ENCODE results near the gene LAP3.

LAP3 gene

DNA sequence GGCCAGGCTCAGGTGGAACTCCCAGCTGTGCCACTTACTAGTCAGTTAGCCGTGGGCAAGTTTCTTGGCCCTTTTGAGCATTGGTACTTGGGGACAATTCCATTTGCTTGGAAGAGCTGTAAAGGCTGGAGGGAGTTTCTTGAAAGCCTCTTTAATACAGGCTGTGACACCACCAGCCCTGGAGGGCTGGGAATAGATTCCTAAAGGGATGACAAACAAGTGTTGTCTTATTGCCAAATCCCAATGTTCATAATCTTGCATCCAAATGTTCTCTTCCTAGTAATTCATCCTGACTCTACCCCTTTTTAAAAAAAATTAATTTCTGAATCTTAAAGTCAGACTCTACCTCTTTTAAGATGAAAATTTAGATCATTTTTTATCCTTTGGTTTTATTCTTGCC, 22.8 kb downstream of the LAP3 start:
- Histone ChIP-seq H3K79me1 (ENCODE audit: low read depth, low read length) (no peaks in the 10 kb centered on the region), H2BK5ac (ENCODE audit: low read length) (no peak overlapping the region), H4K91ac (ENCODE audit: low read depth, low read length, poor library complexity) (no peak overlapping the region), H3K18ac (ENCODE audit: low read length) (no peak overlapping the region), H4K8ac (ENCODE audit: low read depth, low read length) (no peak overlapping the region), H2AK5ac (ENCODE audit: low read depth, low read length) (no peak overlapping the region), H3K4me2 (ENCODE audit: insufficient read depth, low read length, poor library complexity, severe bottlenecking) (no peak overlapping the region), H3K9me3 (replicated peaks in 1 of 2; ENCODE audit: control insufficient read depth in 2 of 2, insufficient read depth in 1 of 2, low read depth in 1 of 2, low read length in 2 of 2) (no peaks in the 10 kb centered on the region), H3K4me1 (ENCODE audit: control insufficient read depth in 2 of 2, insufficient read depth in 1 of 2, low read depth in 1 of 2, low read length in 2 of 2) (no peaks in the 10 kb centered on the region), H3K36me3 (replicated peaks in 1 of 2; ENCODE audit: control insufficient read depth in 2 of 2, insufficient read depth in 2 of 2, low read length in 2 of 2) (peaks cover 21 to 72% of the 10 kb centered on the region in 2 donors), H3K9ac (ENCODE audit: low read depth, low read length, poor library complexity) (no peak overlapping the region), H2BK120ac (ENCODE audit: low read depth, low read length) (no peak overlapping the region), H2AFZ (ENCODE audit: low read length) (no peak overlapping the region), H3K14ac (ENCODE audit: low read length) (no peak overlapping the region), H3K27ac (replicated peaks; ENCODE audit: low read length) (no peak overlapping the region), H3K4ac (ENCODE audit: low read length) (no peak overlapping the region), H2BK12ac (ENCODE audit: low read length) (no peak overlapping the region), H3K23ac (ENCODE audit: low read depth, low read length, poor library complexity) (no peak overlapping the region), H3K27me3 (ENCODE audit: control insufficient read depth in 3 of 3, insufficient read depth in 3 of 3, low read depth in 1 of 3, low read length in 3 of 3) (no peaks in the 10 kb centered on the region), H2BK15ac (ENCODE audit: low read length) (no peak overlapping the region), H3K4me3 (ENCODE audit: low read length in 2 of 2) (no peak overlapping the region)
- no CpG with 5 or more reads among the region's 1 CpG for WGBS, 2 donors (ENCODE audit: extremely low coverage in 2 of 2, insufficient read length in 2 of 2, insufficient replicate concordance in 1 of 2)
- DNase-seq (ENCODE audit: low spot score) = no peak

DNA sequence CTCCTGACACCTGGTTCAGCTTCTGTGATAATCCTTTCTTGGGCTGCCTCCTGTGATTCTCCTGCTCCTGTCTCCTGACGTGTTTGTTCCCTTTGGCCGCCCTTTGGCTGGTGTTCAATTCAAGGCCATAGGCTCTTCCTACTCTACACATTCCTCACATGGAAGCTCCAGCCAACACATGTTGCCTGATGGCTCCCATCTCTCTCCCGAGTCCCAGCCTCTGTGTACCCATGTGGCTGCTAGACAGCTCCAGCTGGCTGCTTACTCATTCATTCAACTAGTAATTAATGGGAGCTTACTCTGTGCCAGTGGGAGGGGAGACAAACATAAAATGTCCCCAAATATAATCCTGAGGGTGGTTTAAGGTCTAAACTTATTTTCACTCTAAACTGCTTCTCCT, 28.2 kb downstream of the LAP3 start:
- no peak overlapping the region for H3K4me2 ChIP-seq (ENCODE audit: insufficient read depth, low read length, poor library complexity, severe bottlenecking)
- no CpG with 5 or more reads among the region's 3 CpGs for WGBS, 2 donors (ENCODE audit: extremely low coverage in 2 of 2, insufficient read length in 2 of 2, insufficient replicate concordance in 1 of 2)

DNA sequence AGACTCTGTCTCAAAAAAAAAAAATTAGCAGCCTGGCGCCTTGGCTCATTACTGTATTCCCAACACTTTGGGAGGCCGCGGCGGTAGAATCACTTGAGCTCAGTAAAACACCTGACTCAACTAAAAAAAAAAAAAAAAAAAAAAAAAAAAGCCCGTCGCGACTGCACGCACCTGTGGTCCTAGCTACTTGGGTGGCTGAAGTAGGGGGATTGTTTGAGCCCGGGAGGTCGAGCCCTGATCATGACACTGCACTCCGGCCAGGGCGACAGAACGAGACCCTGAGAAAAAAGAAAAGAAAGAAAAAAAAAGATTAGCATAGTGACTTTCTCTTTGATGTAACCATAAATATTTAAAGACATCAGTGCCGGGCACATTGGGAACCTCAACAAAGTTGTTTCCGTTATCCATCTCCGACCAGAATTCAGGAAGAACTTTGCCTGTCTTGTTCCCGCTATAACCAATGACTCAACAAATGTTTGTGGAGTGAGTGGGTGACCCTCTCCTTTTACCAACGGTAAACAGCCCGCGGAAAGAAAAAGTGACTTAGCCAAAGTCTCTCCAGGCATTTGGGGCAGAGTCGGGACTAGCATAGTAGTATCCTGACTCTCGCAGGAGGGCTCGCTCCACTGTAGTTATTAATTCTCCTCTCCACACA, 36.9 kb downstream of the LAP3 start:
- no peak overlapping the region for H3K18ac ChIP-seq (ENCODE audit: low read length)
- DNase-seq (ENCODE audit: low spot score) = peak; percentile 3
- peak overlapping the region; percentile 88 for H2AFZ ChIP-seq (ENCODE audit: low read length)
- no peak overlapping the region for H2BK120ac ChIP-seq (ENCODE audit: low read depth, low read length)
- no peak overlapping the region for H2AK5ac ChIP-seq (ENCODE audit: low read depth, low read length)
- no peak overlapping the region for H4K91ac ChIP-seq (ENCODE audit: low read depth, low read length, poor library complexity)
- H4K8ac ChIP-seq (ENCODE audit: low read depth, low read length) = no peak overlapping the region
- no peaks in the 10 kb centered on the region for H3K27me3 ChIP-seq (ENCODE audit: control insufficient read depth in 3 of 3, insufficient read depth in 3 of 3, low read depth in 1 of 3, low read length in 3 of 3)
- H3K4me2 ChIP-seq (ENCODE audit: insufficient read depth, low read length, poor library complexity, severe bottlenecking) = peak overlapping the region; percentile 68
- H3K27ac ChIP-seq (replicated peaks; ENCODE audit: low read length) = no peak overlapping the region
- no peak overlapping the region for H3K23ac ChIP-seq (ENCODE audit: low read depth, low read length, poor library complexity)
- no peak overlapping the region for H2BK5ac ChIP-seq (ENCODE audit: low read length)
- H3K9me3 ChIP-seq (replicated peaks in 1 of 2; ENCODE audit: control insufficient read depth in 2 of 2, insufficient read depth in 1 of 2, low read depth in 1 of 2, low read length in 2 of 2) = no peaks in the 10 kb centered on the region
- WGBS, 2 donors (ENCODE audit: extremely low coverage in 2 of 2, insufficient read length in 2 of 2, insufficient replicate concordance in 1 of 2) = no CpG with 5 or more reads among the region's 23 CpGs
- H3K79me1 ChIP-seq (ENCODE audit: low read depth, low read length) = peaks cover 8% of the 10 kb centered on the region
- no peak overlapping the region for H2BK15ac ChIP-seq (ENCODE audit: low read length)
- no peak overlapping the region for H3K4ac ChIP-seq (ENCODE audit: low read length)
- H3K36me3 ChIP-seq (replicated peaks in 1 of 2; ENCODE audit: control insufficient read depth in 2 of 2, insufficient read depth in 2 of 2, low read length in 2 of 2) = peaks cover 6 to 27% of the 10 kb centered on the region in 2 donors
- no peak overlapping the region for H3K9ac ChIP-seq (ENCODE audit: low read depth, low read length, poor library complexity)
- H2BK12ac ChIP-seq (ENCODE audit: low read length) = no peak overlapping the region
- no peaks in the 10 kb centered on the region for H3K4me1 ChIP-seq (ENCODE audit: control insufficient read depth in 2 of 2, insufficient read depth in 1 of 2, low read depth in 1 of 2, low read length in 2 of 2)
- H3K14ac ChIP-seq (ENCODE audit: low read length) = no peak overlapping the region
- peak overlapping the region; percentile 81 to 96 for H3K4me3 ChIP-seq (ENCODE audit: low read length in 2 of 2)

More for the DNA sequence above, 28.2 kb downstream of the LAP3 start:
- Histone ChIP-seq H2BK120ac (ENCODE audit: low read depth, low read length) (no peak overlapping the region), H4K8ac (ENCODE audit: low read depth, low read length) (no peak overlapping the region), H2AK5ac (ENCODE audit: low read depth, low read length) (no peak overlapping the region), H2BK12ac (ENCODE audit: low read length) (no peak overlapping the region), H3K4me1 (ENCODE audit: control insufficient read depth in 2 of 2, insufficient read depth in 1 of 2, low read depth in 1 of 2, low read length in 2 of 2) (no peaks in the 10 kb centered on the region), H3K79me1 (ENCODE audit: low read depth, low read length) (no peaks in the 10 kb centered on the region), H3K23ac (ENCODE audit: low read depth, low read length, poor library complexity) (peak overlapping the region; percentile 55), H2BK15ac (ENCODE audit: low read length) (no peak overlapping the region), H2AFZ (ENCODE audit: low read length) (no peak overlapping the region), H3K4me3 (ENCODE audit: low read length in 2 of 2) (no peak overlapping the region), H2BK5ac (ENCODE audit: low read length) (peak overlapping the region; percentile 24), H3K36me3 (replicated peaks in 1 of 2; ENCODE audit: control insufficient read depth in 2 of 2, insufficient read depth in 2 of 2, low read length in 2 of 2) (peaks cover 12 to 62% of the 10 kb centered on the region in 2 donors), H3K9ac (ENCODE audit: low read depth, low read length, poor library complexity) (peak overlapping the region; percentile 60), H4K91ac (ENCODE audit: low read depth, low read length, poor library complexity) (no peak overlapping the region), H3K27me3 (ENCODE audit: control insufficient read depth in 3 of 3, insufficient read depth in 3 of 3, low read depth in 1 of 3, low read length in 3 of 3) (no peaks in the 10 kb centered on the region), H3K4ac (ENCODE audit: low read length) (no peak overlapping the region), H3K9me3 (replicated peaks in 1 of 2; ENCODE audit: control insufficient read depth in 2 of 2, insufficient read depth in 1 of 2, low read depth in 1 of 2, low read length in 2 of 2) (no peaks in the 10 kb centered on the region), H3K27ac (replicated peaks; ENCODE audit: low read length) (no peak overlapping the region), H3K14ac (ENCODE audit: low read length) (no peak overlapping the region), H3K18ac (ENCODE audit: low read length) (no peak overlapping the region)
- DNase-seq (ENCODE audit: low spot score) = no peak

DNA sequence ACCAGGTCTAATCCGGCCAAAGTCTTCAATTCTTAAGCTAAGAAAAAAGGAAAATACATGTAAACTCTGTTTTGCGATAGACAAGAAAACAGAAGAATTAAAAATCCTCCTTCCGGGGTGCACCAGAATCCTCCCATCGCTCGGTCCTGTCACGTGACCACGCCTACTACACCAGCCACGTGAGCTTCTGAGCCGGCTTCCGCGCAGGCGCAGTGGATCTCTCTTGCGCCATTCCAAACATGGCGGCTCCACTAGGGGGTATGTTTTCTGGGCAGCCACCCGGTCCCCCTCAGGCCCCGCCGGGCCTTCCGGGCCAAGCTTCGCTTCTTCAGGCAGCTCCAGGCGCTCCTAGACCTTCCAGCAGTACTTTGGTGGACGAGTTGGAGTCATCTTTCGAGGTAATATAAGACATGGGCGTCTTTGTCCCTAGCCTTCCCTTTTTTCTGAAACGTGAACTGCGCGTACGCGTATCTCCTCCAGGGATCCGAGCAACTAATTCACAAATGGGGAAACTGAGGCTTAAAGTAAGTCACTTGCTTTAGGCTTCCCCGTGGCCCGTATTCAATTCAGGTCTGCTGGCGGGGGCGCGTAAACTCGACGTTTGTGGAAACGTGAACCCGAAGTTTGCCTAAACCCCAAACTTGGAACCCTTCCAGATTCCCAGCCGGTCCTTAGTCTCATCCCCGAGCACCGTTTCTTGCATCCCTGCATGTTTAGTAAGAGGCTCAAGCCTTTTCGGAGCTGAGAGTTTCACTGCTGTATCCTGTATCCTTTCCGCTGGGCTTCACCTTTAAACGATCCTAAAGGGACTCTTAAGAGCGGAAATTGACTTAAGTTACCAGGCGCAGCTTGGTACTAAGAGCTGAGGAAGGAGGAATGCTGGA, 37.7 kb downstream of the LAP3 start, which contains the start of gene MED28:
Gene MED28 (plus strand): TSS at position 226 of the 884 bp plus-strand sequence. CDS start 14 bp downstream, at position 240.
- Histone ChIP-seq H2BK12ac (ENCODE audit: low read length) (no peak within 1 kb of the TSS), H3K23ac (ENCODE audit: low read depth, low read length, poor library complexity) (no peak within 1 kb of the TSS), H2BK5ac (ENCODE audit: low read length) (no peak within 1 kb of the TSS), H2AK5ac (ENCODE audit: low read depth, low read length) (no peak within 1 kb of the TSS), H3K14ac (ENCODE audit: low read length) (no peak within 1 kb of the TSS), H3K36me3 (replicated peaks in 1 of 2; ENCODE audit: control insufficient read depth in 2 of 2, insufficient read depth in 2 of 2, low read length in 2 of 2) (peaks cover 8 to 34% of the 10 kb centered on the region in 2 donors), H2BK15ac (ENCODE audit: low read length) (no peak within 1 kb of the TSS), H3K27me3 (ENCODE audit: control insufficient read depth in 3 of 3, insufficient read depth in 3 of 3, low read depth in 1 of 3, low read length in 3 of 3) (no peaks in the 10 kb centered on the region), H3K4me2 (ENCODE audit: insufficient read depth, low read length, poor library complexity, severe bottlenecking) (peak within 1 kb of the TSS; percentile 82), H3K9ac (ENCODE audit: low read depth, low read length, poor library complexity) (peak within 1 kb of the TSS; percentile 25), H3K4me3 (ENCODE audit: low read length in 2 of 2) (peak within 1 kb of the TSS; percentile 81 to 96), H4K91ac (ENCODE audit: low read depth, low read length, poor library complexity) (no peak within 1 kb of the TSS), H3K27ac (replicated peaks; ENCODE audit: low read length) (no peak within 1 kb of the TSS), H2BK120ac (ENCODE audit: low read depth, low read length) (no peak within 1 kb of the TSS), H3K18ac (ENCODE audit: low read length) (peak within 1 kb of the TSS; percentile 76), H3K79me1 (ENCODE audit: low read depth, low read length) (peaks cover 9% of the 10 kb centered on the region), H3K9me3 (replicated peaks in 1 of 2; ENCODE audit: control insufficient read depth in 2 of 2, insufficient read depth in 1 of 2, low read depth in 1 of 2, low read length in 2 of 2) (no peaks in the 10 kb centered on the region), H4K8ac (ENCODE audit: low read depth, low read length) (no peak within 1 kb of the TSS), H2AFZ (ENCODE audit: low read length) (peak within 1 kb of the TSS; percentile 88), H3K4me1 (ENCODE audit: control insufficient read depth in 2 of 2, insufficient read depth in 1 of 2, low read depth in 1 of 2, low read length in 2 of 2) (no peaks in the 10 kb centered on the region), H3K4ac (ENCODE audit: low read length) (no peak within 1 kb of the TSS)
- WGBS, 2 donors (ENCODE audit: extremely low coverage in 2 of 2, insufficient read length in 2 of 2, insufficient replicate concordance in 1 of 2) = no CpG with 5 or more reads among the region's 46 CpGs
- DNase-seq (ENCODE audit: low spot score) = peak; percentile 93
